OCI-LY3 (cell line): ENCODE measurements around the gene LPCAT2.

Experiments used
- EZH2phosphoT487 ChIP-seq: fragments of 200-600 bp; shearing (Covaris generic); IDR thresholded peaks from 2 replicates; pipeline ENCODE4 v1.6.1; 2018; ENCODE audit warnings: antibody characterized with exemption, mixed run types, low read depth
- TF ChIP-seq, protein P1 (sequence below): fragments of 200-600, 300-600 bp; sonication (generic); IDR thresholded peaks from 2 replicates; pipeline ENCODE4 v1.5.1; 2014; ENCODE audit warnings: antibody characterized with exemption, low read length, low read depth

DNA sequence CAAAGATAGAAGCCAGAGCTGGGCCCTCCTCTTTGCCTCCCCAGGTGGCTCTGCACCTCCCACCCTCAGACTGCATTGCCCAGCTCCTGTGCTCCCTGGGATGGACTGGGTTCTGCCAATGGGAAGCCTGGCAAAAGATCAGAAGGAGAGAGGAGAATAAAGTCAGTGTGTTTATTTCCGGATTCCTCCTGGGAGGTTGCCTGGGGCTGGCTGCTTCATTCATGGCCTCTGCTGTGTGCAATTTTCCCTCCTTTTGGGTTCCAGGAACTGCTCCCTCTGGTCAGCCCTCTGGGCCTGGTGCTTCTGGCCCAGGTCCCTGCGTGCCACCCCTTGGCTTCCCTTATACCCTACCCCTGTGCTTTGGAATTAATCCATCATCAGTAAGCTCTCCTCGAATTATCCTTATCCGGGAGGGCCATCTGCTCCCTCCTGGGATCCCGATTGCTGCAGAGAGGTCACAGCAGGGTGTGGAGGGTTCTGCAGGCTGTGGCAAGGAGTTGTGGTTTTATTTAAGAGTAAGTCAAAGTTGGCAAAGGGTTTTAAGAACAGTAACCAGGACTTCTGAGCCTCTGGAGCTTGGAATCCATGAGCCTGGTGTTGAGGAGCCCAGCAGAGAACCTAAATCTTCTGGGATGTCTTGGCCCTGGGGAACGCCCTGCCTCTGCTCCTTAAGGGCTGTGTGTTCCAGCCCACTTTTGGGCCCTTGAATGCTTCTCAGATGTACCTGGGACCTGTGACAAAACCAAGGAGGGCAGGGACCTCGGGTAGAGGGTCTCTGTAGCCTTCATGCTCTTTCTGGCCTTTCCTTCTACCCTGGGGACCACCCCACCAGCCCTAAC lies 38.1 kb upstream of the LPCAT2 start:
- TF ChIP-seq, protein P1, sequence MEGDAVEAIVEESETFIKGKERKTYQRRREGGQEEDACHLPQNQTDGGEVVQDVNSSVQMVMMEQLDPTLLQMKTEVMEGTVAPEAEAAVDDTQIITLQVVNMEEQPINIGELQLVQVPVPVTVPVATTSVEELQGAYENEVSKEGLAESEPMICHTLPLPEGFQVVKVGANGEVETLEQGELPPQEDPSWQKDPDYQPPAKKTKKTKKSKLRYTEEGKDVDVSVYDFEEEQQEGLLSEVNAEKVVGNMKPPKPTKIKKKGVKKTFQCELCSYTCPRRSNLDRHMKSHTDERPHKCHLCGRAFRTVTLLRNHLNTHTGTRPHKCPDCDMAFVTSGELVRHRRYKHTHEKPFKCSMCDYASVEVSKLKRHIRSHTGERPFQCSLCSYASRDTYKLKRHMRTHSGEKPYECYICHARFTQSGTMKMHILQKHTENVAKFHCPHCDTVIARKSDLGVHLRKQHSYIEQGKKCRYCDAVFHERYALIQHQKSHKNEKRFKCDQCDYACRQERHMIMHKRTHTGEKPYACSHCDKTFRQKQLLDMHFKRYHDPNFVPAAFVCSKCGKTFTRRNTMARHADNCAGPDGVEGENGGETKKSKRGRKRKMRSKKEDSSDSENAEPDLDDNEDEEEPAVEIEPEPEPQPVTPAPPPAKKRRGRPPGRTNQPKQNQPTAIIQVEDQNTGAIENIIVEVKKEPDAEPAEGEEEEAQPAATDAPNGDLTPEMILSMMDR = no peak
- no peak for TF ChIP-seq EZH2phosphoT487
